HEK293 (cell line): ENCODE measurements around the gene TFAP2E.

Source experiments
- GFI1B ChIP-seq: fragments of 450-650 bp; formaldehyde crosslinking; IDR thresholded peaks from 2 replicates; pipeline ENCODE4 v1.5.1; 2016; ENCODE audit warnings: missing biosample characterization, missing genetic modification characterization
- HOXD13 ChIP-seq: sonication (generic); formaldehyde crosslinking; IDR thresholded peaks from 2 replicates; pipeline ENCODE4 v1.8.0; 2022; ENCODE audit warnings: missing genetic modification reagents, borderline replicate concordance
- PRDM2 ChIP-seq: fragments of 450-650 bp; formaldehyde crosslinking; IDR thresholded peaks from 2 replicates; pipeline ENCODE4 v1.5.1; 2016; ENCODE audit warnings: missing biosample characterization, missing genetic modification characterization, borderline replicate concordance
- SALL2 ChIP-seq: fragments of 450-650 bp; formaldehyde crosslinking; IDR thresholded peaks from 2 replicates; pipeline ENCODE4 v1.5.0; 2017; ENCODE audit warnings: missing biosample characterization, mild to moderate bottlenecking, missing genetic modification characterization, borderline replicate concordance
- TSHZ1 ChIP-seq: fragments of 450-650 bp; formaldehyde crosslinking; IDR thresholded peaks from 2 replicates; pipeline ENCODE4 v1.5.1; 2016; ENCODE audit warnings: missing biosample characterization, missing genetic modification characterization, borderline replicate concordance
- ZBTB11 ChIP-seq: fragments of 450-650 bp; formaldehyde crosslinking; conservative IDR thresholded peaks from 2 replicates; pipeline ENCODE4 v1.5.1; 2016; ENCODE audit warnings: low read depth, missing biosample characterization, missing genetic modification characterization
- ZFP37 ChIP-seq: fragments of 450-650 bp; formaldehyde crosslinking; IDR thresholded peaks from 2 replicates; pipeline ENCODE4 v1.5.1; 2016; ENCODE audit warnings: missing biosample characterization, missing genetic modification characterization
- ZNF184 ChIP-seq: fragments of 450-650 bp; IDR thresholded peaks from 2 replicates; pipeline ENCODE4 v1.5.1; 2018; ENCODE audit warnings: missing biosample characterization, mild to moderate bottlenecking, missing genetic modification characterization
- ZNF239 ChIP-seq: fragments of 450-650 bp; formaldehyde crosslinking; IDR thresholded peaks from 2 replicates; pipeline ENCODE4 v1.5.1; 2016; ENCODE audit warnings: missing biosample characterization, missing genetic modification characterization
- ZNF280D ChIP-seq: fragments of 450-650 bp; formaldehyde crosslinking; IDR thresholded peaks from 2 replicates; pipeline ENCODE4 v1.5.1; 2016; ENCODE audit warnings: missing biosample characterization, missing genetic modification characterization
- ZNF302 ChIP-seq: fragments of 450-650 bp; formaldehyde crosslinking; IDR thresholded peaks from 2 replicates; pipeline ENCODE4 v1.5.1; 2016; ENCODE audit warnings: missing biosample characterization, missing genetic modification characterization, low read depth
- ZNF426 ChIP-seq: fragments of 450-650 bp; formaldehyde crosslinking; IDR thresholded peaks from 2 replicates; pipeline ENCODE4 v1.5.1; 2017; ENCODE audit warnings: missing biosample characterization, missing genetic modification characterization, mild to moderate bottlenecking, inconsistent platforms, moderate library complexity
- ZNF510 ChIP-seq: fragments of 450-650 bp; formaldehyde crosslinking; IDR thresholded peaks from 2 replicates; pipeline ENCODE4 v1.5.1; 2018; ENCODE audit warnings: mild to moderate bottlenecking, missing genetic modification characterization, missing biosample characterization; ENCODE audit not compliant: insufficient replicate concordance
- ZNF544 ChIP-seq: fragments of 450-650 bp; formaldehyde crosslinking; IDR thresholded peaks from 2 replicates; pipeline ENCODE4 v1.5.0; 2017; ENCODE audit warnings: missing biosample characterization, missing genetic modification characterization
- ZNF548 ChIP-seq: fragments of 450-650 bp; formaldehyde crosslinking; IDR thresholded peaks from 2 replicates; pipeline ENCODE4 v1.5.1; 2016; ENCODE audit warnings: missing biosample characterization, missing genetic modification characterization
- ZNF580 ChIP-seq: fragments of 450-650 bp; formaldehyde crosslinking; IDR thresholded peaks from 2 replicates; pipeline ENCODE4 v1.5.1; 2016; ENCODE audit warnings: missing biosample characterization, missing genetic modification characterization
- ZNF639 ChIP-seq: fragments of 450-650 bp; formaldehyde crosslinking; IDR thresholded peaks from 2 replicates; pipeline ENCODE4 v1.5.1; 2016; ENCODE audit warnings: missing biosample characterization, missing genetic modification characterization

TFAP2E gene

GRCh38 chr1:35557611-35558373 is 15.3 kb upstream of the TFAP2E start, which contains the start of gene NCDN (continued):
- TF ChIP-seq ZNF639 (tag by site-specific recombination), result peak; percentile 77
- no peak for TF ChIP-seq ZNF302
- no peak for TF ChIP-seq ZNF239 (tag by site-specific recombination)
- no peak for TF ChIP-seq ZNF544 (tag by site-specific recombination)
- TF ChIP-seq ZNF426 (tag by site-specific recombination), result no peak
- 0 out of 2 replicates have a peak, but pooled peaks have one; percentile 18 for TF ChIP-seq ZNF184 (tag by site-specific recombination)
- no peak; the same call in 1 of the 2 replicates for TF ChIP-seq ZBTB11 (tag by site-specific recombination)
- 0 out of 2 replicates have a peak, but pooled peaks have one; percentile 29 for TF ChIP-seq GFI1B (tag by site-specific recombination)
- TF ChIP-seq SALL2 (tag by site-specific recombination), result no peak
- 0 out of 2 replicates have a peak, but pooled peaks have one; percentile 43 for TF ChIP-seq TSHZ1 (tag by site-specific recombination)
- no peak for TF ChIP-seq HOXD13
- no peak for TF ChIP-seq ZNF510
- no peak for TF ChIP-seq ZNF548
- TF ChIP-seq PRDM2, result 0 out of 2 replicates have a peak, but pooled peaks have one; percentile 69
- 0 out of 2 replicates have a peak, but pooled peaks have one; percentile 34 for TF ChIP-seq ZNF280D (tag by site-specific recombination)
- TF ChIP-seq ZNF580 (tag by site-specific recombination), result peak; percentile 91; the same call in 1 of the 2 replicates
- peak; percentile 49; the same call in 1 of the 2 replicates for TF ChIP-seq ZFP37 (tag by site-specific recombination)
